Lower leg skin (tissue), 4 donors: ENCODE data around the gene B3GALT6. TPM values are rescaled to one million over a fixed set of nuclear protein-coding genes. Genes with fewer than 3 reads are reported as not detected.

Experiments used
- DNase-seq, 2 donors: peaks; one replicate each; pipeline ENCODE4 v3.0.0-alpha.2; 2019; ENCODE audit warnings: low spot score in 2 of 2
- H3K4me3 ChIP-seq: fragments of 200-600 bp; sonication (generic); 2 replicates; pipeline ENCODE4 v1.5.1; 2017; ENCODE audit warnings: mild to moderate bottlenecking, low read depth; ENCODE audit not compliant: poor library complexity, severe bottlenecking
- POLR2A ChIP-seq, 2 donors: fragments of 450-650 bp; IDR thresholded peaks; one replicate each; pipeline ENCODE4 v1.6.1; 2016 to 2017; ENCODE audit warnings: antibody characterized with exemption in 2 of 2, mild to moderate bottlenecking in 1 of 2, moderate library complexity in 1 of 2
- WGBS, 2 donors: methylation state at CpG; one replicate each; pipeline ENCODE4 v1.1.5; 2018; 5-methylcytosine and 5-hydroxymethylcytosine counted together
- intact Hi-C: fragments of 100-400 bp; cut with DNase I; formaldehyde crosslinking; loops from one replicate; pipeline ENCODE4 v1.15.0; 2023; ENCODE audit warnings: low total_unique reads
- total RNA-seq, 4 donors: library from RNA; depleted of rRNA; stranded (reverse); fragments of >200 nt; gene quantifications; one replicate each; pipeline ENCODE4 v1.1.0, GENCODE V29; 2016
- TF ChIP-seq, protein P1 (sequence below), 3 donors: fragments of 450-650 bp; IDR thresholded peaks; one replicate each; pipeline ENCODE4 v1.5.1; 2016; ENCODE audit warnings: antibody characterized with exemption in 3 of 3, mild to moderate bottlenecking in 3 of 3, moderate library complexity in 2 of 3

The B3GALT6 gene
- total RNA-seq, 4 donors from 2014 or later, result 12.8 to 26.1 (median 18.9) TPM

DNA sequence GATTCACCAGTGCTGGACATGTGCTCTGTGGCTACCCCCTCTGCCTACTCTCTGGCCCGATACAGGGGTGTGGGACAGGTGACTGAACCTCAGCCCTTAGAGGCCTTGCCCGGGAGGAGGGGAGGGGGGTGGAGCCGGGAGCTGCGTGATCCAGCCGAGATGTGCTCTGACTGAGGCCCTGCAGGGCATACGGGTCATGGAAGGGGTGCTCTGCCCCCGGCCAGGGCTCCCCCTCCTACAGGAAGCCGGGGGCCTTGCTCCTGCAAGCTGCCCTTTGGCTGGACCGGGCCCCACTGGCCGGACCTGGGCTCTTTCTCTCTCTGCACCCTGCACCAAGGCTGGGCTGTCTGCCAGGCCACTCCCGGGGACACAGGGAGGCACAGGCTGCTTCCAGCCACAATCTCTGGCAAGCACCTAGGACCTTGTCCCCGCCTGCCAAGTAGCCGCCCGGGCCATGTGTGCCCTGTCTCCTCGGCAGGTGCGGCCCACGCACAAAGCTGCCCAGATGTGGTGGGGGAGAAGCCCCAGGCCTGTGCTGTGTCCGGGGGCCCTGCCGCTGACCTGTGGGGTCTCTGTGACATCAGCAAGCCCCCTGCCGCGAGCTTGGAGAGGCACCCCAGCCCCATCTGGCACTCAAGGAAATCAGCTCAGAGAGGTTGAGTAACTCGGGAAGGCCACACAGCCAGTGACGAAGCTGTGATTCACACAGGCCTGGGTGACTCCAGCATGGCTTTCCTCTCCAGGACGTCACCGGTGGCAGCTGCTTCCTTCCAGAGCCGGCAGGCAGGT is 49.7 kb downstream of the B3GALT6 start:
- DNase-seq, result no peak
- 48 to 50% methylated on average over 22 of the region's 26 CpGs for WGBS, 2 donors
- intact Hi-C loops, result no loop called here
- no peak overlapping the region for H3K4me3 ChIP-seq
- TF ChIP-seq POLR2A (IDR thresholded peaks at IDR 0.05), result no peak
- TF ChIP-seq, protein P1, sequence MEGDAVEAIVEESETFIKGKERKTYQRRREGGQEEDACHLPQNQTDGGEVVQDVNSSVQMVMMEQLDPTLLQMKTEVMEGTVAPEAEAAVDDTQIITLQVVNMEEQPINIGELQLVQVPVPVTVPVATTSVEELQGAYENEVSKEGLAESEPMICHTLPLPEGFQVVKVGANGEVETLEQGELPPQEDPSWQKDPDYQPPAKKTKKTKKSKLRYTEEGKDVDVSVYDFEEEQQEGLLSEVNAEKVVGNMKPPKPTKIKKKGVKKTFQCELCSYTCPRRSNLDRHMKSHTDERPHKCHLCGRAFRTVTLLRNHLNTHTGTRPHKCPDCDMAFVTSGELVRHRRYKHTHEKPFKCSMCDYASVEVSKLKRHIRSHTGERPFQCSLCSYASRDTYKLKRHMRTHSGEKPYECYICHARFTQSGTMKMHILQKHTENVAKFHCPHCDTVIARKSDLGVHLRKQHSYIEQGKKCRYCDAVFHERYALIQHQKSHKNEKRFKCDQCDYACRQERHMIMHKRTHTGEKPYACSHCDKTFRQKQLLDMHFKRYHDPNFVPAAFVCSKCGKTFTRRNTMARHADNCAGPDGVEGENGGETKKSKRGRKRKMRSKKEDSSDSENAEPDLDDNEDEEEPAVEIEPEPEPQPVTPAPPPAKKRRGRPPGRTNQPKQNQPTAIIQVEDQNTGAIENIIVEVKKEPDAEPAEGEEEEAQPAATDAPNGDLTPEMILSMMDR (IDR thresholded peaks at IDR 0.05), result no peak

DNA sequence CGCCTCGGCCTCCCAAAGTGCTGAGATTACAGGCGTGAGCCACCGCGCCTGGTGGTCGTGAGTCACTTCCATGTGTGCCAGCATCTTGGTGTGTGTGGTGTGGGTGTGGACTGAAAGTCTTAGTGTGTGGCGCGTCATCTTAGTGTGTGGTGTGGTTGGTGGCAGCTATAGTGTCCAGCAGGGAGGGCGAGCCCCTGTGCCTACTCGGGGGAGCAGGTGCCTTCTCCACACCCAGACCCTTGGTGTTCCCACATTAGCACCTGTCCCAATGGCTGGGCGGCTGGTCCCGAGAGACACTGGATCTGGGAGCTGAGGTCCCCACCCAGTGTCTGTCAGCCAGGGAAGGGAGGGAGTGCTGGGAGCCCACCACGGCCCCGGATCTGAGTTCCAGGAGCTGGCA is 51.0 kb downstream of the B3GALT6 start:
- H3K4me3 ChIP-seq, result no peak overlapping the region
- intact Hi-C loops, result no loop called here
- 69% methylated on average over 10 to 12 of the region's 14 CpGs for WGBS, 2 donors
- DNase-seq, result no peak
- TF ChIP-seq POLR2A (IDR thresholded peaks at IDR 0.05), result no peak
- TF ChIP-seq, protein P1 (IDR thresholded peaks at IDR 0.05), result no peak

DNA sequence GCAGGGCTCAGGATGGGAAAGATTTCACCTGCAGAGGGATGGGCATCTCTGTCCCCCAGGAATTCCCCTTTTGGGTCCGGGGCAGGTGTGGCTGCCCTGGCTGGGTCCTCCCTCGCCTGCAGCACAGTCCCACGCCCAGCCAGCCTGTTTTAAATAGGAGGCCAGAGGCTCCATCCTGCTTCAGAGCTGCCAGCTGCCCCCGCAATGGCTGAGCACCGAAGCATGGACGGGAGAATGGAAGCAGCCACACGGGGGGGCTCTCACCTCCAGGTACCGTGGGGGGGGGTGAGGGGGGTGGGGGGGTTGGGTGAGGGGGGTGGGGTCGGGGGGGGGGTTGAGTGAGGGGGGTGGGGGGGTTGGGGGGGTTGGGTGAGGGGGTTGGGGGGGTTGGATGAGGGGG is 51.8 kb downstream of the B3GALT6 start:
- no peak for DNase-seq
- intact Hi-C loops, result no loop called here
- H3K4me3 ChIP-seq, result no peak overlapping the region
- 0 to 5% methylated on average over 4 to 6 of the region's 9 CpGs for WGBS, 2 donors
- TF ChIP-seq POLR2A (IDR thresholded peaks at IDR 0.05), result no peak
- TF ChIP-seq, protein P1 (IDR thresholded peaks at IDR 0.05), result no peak

Other genes with a start within 250 kb of the B3GALT6 start
- gene HES4, start 232.1 kb upstream of the B3GALT6 start, total RNA-seq, result 10 to 100 TPM; 30.4 to 70.4 (median 40.9) TPM
- 10 to 100 TPM in 1 of 4 donors, 1 to 10 TPM in 3; 3.6 to 12.9 (median 6.0) TPM for gene ISG15, start 218.7 kb upstream of the B3GALT6 start, total RNA-seq
- 10 to 100 TPM; 36.9 to 55.8 (median 54.6) TPM for gene AGRN, start 212.1 kb upstream of the B3GALT6 start, total RNA-seq
- gene RNF223, start 157.9 kb upstream of the B3GALT6 start, total RNA-seq, result 10 to 100 TPM in 2 of 4 donors, 1 to 10 TPM in 2; 9.4 to 19.5 (median 10.5) TPM
- gene C1orf159, start 116.1 kb upstream of the B3GALT6 start, total RNA-seq, result 10 to 100 TPM; 16.1 to 36.0 (median 21.5) TPM
- not detected for gene TTLL10, start 58.4 kb upstream of the B3GALT6 start, total RNA-seq
- 10 to 100 TPM; 19.8 to 36.8 (median 25.8) TPM for gene TNFRSF18, start 25.6 kb upstream of the B3GALT6 start, total RNA-seq
- 1 to 10 TPM in 1 of 4 donors, under 1 TPM in 1, not detected in 2; 0.69 to 1.4 TPM for gene TNFRSF4, start 18.1 kb upstream of the B3GALT6 start, total RNA-seq
- gene SDF4, start 236 bp upstream of the B3GALT6 start, total RNA-seq, result 100 to 1,000 TPM in 2 of 4 donors, 10 to 100 TPM in 2; 81.7 to 121 (median 104) TPM
- gene C1QTNF12, start 14.5 kb downstream of the B3GALT6 start, total RNA-seq, result 1 to 10 TPM in 2 of 4 donors, under 1 TPM in 1, not detected in 1; 0.46 to 9.8 (median 5.9) TPM
- gene UBE2J2, start 41.6 kb downstream of the B3GALT6 start, total RNA-seq, result 10 to 100 TPM; 49.0 to 72.8 (median 54.0) TPM
- 1 to 10 TPM in 2 of 4 donors, under 1 TPM in 2; 0.84 to 5.3 (median 1.4) TPM for gene SCNN1D, start 48.2 kb downstream of the B3GALT6 start, total RNA-seq
- 100 to 1,000 TPM in 3 of 4 donors, 10 to 100 TPM in 1; 98.8 to 189 (median 115) TPM for gene ACAP3, start 75.7 kb downstream of the B3GALT6 start, total RNA-seq
- gene PUSL1, start 76.4 kb downstream of the B3GALT6 start, total RNA-seq, result 10 to 100 TPM; 42.3 to 62.1 (median 53.7) TPM
- 100 to 1,000 TPM; 101 to 185 (median 105) TPM for gene INTS11, start 92.4 kb downstream of the B3GALT6 start, total RNA-seq
- 10 to 100 TPM; 51.0 to 62.9 (median 57.4) TPM for gene CPTP, start 92.6 kb downstream of the B3GALT6 start, total RNA-seq
- gene TAS1R3, start 99.0 kb downstream of the B3GALT6 start, total RNA-seq, result 1 to 10 TPM in 2 of 4 donors, under 1 TPM in 2; 0.38 to 1.4 (median 0.79) TPM
- gene DVL1, start 117.2 kb downstream of the B3GALT6 start, total RNA-seq, result 100 to 1,000 TPM in 3 of 4 donors, 10 to 100 TPM in 1; 92.0 to 163 (median 113) TPM
- 10 to 100 TPM; 34.1 to 76.1 (median 35.9) TPM for gene MXRA8, start 126.3 kb downstream of the B3GALT6 start, total RNA-seq
- gene AURKAIP1, start 143.0 kb downstream of the B3GALT6 start, total RNA-seq, result 100 to 1,000 TPM in 3 of 4 donors, 10 to 100 TPM in 1; 97.3 to 140 (median 114) TPM
- 100 to 1,000 TPM; 122 to 249 (median 142) TPM for gene CCNL2, start 167.1 kb downstream of the B3GALT6 start, total RNA-seq
- gene MRPL20, start 175.1 kb downstream of the B3GALT6 start, total RNA-seq, result 100 to 1,000 TPM in 3 of 4 donors, 10 to 100 TPM in 1; 83.4 to 122 (median 106) TPM
- 10 to 100 TPM in 1 of 4 donors, 1 to 10 TPM in 3; 3.1 to 10.9 (median 6.2) TPM for gene ANKRD65, start 189.0 kb downstream of the B3GALT6 start, total RNA-seq
- 10 to 100 TPM; 26.5 to 36.4 (median 30.1) TPM for gene VWA1, start 203.5 kb downstream of the B3GALT6 start, total RNA-seq
- 1 to 10 TPM in 1 of 4 donors, under 1 TPM in 3; 0.17 to 2.1 (median 0.63) TPM for gene ATAD3C, start 217.5 kb downstream of the B3GALT6 start, total RNA-seq
- 10 to 100 TPM; 13.0 to 40.3 (median 17.1) TPM for gene ATAD3B, start 239.5 kb downstream of the B3GALT6 start, total RNA-seq